HG03460 (cell line): ENCODE measurements around the gene ADGRV1.
"Not testable (repeated sequence)": the region's sequence is repeated elsewhere in the genome, so short reads cannot be mapped to it uniquely, and the experiment has no call there.

Experiments
- ATAC-seq: cut with Tn5 transposase; IDR thresholded peaks from one replicate; pipeline ENCODE4 v1.9.1; 2021; ENCODE audit not compliant: unreplicated experiment

Gene ADGRV1

DNA sequence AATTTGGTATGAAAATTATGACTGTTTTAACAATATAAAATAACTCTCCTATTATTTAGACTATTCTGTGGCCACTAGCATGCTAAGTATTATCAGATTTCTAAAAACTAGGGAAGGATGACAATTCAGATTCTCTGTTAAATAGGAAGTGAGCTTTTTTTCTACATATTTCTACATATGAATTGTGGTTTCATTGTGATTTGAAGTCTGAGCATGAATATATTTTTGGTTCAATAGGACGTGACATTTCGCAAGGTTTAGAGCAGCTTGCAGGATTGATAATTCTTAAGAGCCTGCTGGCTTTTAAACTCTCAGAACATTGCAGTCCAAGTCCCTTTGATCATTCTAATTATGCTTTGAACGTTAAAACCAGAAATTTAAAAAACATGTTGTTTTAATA, 82.9 kb downstream of the ADGRV1 start:
- no peak for ATAC-seq

DNA sequence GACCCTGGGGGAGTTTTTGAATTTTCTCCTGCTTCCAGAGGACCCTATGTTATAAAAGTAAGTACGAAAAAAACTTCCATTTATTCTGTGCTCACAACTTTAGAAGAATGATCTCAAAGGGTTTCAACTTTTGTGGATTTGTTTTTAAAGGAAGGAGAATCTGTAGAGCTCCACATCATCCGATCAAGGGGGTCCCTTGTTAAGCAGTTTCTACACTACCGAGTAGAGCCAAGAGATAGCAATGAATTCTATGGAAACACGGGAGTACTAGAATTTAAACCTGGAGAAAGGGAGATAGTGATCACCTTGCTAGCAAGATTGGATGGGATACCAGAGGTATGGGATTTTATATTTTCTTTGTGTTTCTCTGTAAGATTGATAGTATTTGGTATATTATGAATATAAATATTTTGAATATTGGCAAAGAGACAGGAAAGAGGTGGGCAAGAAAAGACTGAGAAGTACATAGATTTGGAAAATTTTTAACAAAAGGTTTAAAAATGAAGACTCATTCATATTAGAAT, 84.2 kb downstream of the ADGRV1 start:
- no peak for ATAC-seq

DNA sequence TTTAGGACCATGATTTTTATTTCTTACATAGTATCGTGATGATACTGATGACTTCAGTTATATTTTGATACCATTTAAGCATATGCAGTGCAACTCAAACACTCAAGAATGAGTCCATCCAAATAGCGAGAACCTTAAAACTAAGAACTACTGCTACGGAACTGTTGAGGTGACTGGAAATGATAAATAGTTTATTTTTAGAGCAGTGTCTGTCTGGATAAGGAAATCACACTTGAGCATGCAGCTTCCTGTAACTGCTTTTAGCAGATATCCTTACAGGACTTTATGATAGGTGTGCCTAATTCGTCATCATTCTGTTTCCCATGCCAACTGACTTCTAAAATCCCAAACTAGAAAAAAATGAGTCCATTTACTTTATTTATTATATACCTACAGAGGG, 85.5 kb downstream of the ADGRV1 start:
- ATAC-seq, result no peak

DNA sequence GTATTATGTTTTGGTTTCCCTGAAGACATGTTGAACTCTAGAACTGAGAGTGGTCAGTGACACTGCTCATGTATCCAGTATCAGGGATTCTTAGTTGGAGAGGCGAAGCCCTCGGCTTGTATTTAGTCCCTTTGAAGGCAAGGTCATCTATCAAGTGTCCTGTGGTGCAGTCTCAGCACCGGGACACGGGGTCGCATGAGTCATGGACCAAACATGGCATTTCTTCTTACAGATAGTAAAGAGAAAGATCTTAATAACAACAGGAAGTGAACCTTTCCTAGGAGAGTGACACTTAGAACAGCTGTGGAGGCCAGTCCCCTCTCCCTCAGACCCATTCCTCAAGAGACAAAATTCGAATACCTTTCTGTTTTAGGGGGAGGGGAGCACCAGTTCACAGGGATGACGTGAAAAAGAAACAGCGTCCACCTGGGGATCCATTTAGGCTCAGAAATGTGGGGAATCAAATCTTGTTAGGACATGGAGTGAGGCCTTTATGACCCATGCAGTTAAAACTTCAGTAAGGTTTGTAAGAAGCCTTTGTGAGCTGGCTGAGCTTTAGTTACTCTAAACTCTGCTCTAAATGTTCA, 86.5 kb downstream of the ADGRV1 start:
- ATAC-seq, result no peak

DNA sequence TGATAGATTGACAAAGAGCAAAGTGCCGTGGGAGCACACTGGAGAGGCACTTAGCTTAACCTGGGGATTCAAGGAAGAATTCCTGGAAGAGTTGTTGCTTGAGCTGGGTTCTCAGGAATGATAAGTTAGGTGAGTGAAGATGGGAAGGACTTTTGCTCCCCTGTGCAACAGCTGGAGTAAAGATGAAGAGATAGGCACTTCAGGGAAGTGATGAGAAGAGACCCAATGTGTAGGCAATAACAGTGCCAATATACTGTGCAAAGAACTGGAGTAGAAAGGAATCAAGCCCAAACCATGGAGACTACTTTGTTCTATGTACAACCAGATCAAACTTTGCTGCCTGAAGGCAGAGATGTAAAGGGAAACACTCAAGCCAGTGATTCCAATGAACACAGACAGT, 92.2 kb downstream of the ADGRV1 start:
- no peak for ATAC-seq

DNA sequence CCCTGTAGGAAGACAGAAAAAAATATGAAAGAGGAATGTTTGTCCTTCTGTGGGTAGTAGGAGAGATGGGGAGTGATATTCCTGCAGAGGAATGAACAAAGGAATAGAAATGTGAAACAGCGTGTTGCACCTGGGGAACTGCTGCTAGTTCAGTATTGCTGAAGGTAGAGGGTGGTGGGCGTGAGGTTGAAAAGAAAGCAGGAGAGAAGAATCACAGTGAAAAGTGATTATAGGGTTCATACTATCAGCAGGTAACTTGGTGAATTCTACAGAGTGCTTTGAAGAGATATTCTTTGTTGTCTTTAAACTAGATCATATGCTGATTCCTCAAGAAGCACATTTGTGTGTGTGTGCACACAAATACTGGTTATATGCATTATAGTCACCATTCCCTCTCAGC, 95.6 kb downstream of the ADGRV1 start:
- ATAC-seq, result no peak

DNA sequence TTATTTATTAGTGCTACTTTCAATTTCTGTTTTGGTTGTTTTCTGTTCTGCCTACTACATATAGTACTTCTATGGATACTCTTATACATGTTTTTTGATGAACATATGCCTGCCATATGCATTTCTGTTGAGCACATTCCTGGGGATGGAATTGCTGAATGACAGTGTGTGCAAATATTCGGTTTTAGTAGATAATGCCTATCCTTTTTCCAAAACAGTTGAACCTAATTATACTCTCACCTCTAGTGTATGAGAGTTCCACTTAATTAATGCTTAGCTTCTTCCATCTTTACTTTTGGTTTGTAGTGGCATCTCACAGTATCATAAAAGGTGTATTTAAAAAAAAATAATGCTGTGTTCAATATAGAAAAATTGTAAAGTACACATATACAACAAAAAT, 96.8 kb downstream of the ADGRV1 start:
- no peak for ATAC-seq

DNA sequence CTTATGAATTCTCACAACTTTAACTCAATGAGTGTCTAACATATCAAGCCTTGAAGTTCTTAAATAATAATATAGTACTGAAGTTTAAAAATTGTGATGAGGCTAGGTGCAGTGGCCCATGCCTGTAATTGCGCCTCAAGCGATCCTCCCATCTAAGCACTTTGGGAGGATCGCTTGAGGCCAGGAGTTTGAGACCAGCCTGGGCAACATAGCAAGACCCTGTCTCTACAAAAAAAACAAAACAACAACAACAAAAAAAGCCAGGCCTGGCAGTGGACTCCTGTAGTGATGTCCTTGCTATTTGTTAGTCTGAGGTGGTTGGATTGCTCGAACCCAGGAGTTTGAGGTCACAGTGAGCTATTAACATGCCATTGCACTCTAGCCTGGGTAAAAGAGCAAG, 98.4 kb downstream of the ADGRV1 start:
- no peak for ATAC-seq

DNA sequence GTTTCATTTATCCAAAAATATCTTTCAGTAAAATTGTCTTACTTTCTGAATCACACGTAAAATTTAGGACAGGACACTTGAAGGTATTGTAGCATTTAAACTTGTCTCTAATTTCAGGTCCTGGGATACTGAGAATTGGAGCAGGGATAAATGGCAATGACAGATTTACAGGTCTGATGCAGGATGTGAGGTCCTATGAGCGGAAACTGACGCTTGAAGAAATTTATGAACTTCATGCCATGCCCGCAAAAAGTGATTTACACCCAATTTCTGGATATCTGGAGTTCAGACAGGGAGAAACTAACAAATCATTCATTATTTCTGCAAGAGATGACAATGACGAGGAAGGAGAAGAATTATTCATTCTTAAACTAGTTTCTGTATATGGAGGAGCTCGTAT, 99.2 kb downstream of the ADGRV1 start:
- no peak for ATAC-seq

DNA sequence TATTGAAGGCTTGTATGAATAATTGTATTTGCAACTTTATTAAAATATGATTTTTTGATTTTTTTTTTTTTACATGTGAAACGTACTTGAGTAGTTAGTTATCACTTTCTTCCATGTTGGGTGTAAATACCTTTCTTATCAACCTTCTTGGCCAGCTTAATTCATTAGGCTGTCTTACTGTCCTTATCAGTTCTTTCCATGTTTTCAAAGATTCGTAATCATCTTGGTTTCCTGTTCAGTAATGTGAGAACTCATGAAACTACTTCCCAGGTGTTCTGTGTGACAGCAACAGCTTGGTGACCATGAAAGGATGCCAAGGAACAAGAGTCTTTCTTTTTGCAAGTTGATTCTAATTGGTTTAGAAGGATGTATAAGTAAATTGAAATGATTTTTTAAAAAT, 100.0 kb downstream of the ADGRV1 start:
- no peak for ATAC-seq

DNA sequence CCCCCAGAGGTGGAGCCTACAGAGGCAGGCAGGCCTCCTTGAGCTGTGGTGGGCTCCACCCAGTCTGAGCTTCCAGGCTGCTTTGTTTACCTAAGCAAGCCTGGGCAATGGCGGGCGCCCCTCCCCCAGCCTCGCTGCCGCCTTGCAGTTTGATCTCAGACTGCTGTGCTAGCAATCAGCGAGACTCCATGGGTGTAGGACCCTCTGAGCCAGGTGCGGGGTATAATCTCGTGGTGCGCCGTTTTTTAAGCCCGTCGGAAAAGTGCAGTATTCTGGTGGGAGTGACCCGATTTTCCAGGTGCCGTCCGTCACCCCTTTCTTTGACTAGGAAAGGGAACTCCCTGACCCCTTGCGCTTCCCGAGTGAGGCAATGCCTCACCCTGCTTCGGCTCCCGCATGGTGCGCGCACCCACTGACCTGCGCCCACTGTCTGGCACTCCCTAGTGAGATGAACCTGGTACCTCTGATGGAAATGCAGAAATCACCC, 109.5 kb downstream of the ADGRV1 start:
- not testable (repeated sequence) for ATAC-seq

DNA sequence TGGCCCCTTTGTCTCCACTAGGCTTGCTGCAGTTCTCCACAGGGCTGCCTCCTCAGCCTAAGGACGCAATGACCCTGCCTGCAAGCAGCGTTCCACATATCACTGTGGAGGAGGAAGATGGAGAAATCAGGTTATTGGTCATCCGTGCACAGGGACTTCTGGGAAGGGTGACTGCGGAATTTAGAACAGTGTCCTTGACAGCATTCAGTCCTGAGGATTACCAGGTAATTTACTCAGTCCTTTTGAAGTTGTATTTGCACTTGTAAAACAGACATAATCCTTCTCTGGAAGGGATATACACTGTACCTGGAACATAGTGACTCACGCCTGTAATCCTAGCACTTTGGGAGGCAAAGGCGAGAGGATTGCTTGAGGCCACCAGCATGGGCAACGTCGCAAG, 116.6 kb downstream of the ADGRV1 start:
- ATAC-seq, result no peak

DNA sequence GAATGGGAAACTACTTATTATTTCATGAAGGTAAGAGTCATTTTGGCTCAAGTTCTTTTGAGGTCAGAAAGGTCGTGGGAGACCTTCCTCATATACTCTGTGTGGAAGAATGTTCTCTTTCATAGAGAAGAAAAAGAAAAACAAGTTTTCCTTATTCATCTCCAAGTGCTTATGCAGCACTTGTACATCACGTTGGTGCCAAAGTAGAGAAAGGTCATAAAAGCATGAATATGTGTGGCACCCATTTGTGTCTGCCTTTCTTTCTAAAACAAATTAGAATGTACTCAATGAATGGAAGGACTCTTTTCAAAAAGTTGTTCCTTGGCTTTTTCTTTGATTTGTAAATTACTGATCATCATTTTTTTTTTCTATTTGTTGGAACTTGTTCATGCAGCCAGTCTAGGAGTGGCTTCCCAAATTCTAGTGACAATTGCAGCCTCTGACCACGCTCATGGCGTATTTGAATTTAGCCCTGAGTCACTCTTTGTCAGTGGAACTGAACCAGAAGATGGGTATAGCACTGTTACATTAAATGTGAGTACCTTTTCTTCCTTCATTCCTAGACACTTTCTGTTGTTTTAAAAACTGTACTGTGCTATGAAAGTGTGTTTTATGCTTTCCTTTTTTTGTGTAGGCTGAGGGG, 122.4 kb downstream of the ADGRV1 start:
- ATAC-seq, result no peak

DNA sequence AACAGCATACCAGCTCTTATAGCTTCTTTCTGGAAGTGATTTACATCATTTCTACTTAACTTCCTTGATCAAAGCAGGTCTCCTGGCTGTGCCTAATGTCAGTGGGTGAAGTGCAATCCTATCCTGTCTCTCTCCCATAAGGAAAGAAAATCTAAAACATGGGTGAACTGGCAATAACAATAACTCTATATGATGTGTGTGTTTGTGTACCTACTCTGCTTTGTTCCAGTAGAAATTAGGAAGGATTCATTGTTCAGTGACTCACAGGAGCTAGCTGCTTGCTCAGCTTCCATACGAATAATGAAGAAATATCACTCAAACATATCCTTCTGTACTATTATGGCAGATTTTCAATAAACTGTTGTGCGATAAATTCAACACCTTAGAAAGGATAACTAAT, 123.7 kb downstream of the ADGRV1 start:
- ATAC-seq, result no peak

DNA sequence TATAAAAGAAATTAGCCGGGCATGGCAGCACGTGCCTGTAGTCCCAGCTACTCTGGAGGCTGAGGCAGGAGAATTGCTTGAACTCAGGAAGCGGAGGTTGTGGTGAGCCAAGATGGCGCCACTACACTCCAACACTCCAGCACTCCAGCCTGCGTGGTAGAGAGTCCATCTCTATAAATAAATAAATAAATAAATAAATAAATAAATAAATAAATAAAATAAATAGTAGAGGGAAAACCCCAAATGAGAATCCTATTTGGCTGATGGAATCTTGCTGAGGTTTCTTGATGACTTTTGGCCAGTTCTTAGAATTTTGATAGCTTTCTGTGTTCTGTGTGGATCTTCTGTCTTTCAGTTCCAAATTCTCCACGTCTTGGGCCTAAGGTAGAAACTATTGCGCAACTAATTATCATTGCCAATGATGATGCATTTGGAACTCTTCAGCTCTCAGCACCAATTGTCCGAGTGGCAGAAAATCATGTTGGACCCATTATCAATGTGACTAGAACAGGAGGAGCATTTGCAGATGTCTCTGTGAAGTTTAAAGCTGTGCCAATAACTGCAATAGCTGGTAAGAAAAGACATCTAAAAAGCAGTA, 126.9 kb downstream of the ADGRV1 start:
- ATAC-seq, result no peak

DNA sequence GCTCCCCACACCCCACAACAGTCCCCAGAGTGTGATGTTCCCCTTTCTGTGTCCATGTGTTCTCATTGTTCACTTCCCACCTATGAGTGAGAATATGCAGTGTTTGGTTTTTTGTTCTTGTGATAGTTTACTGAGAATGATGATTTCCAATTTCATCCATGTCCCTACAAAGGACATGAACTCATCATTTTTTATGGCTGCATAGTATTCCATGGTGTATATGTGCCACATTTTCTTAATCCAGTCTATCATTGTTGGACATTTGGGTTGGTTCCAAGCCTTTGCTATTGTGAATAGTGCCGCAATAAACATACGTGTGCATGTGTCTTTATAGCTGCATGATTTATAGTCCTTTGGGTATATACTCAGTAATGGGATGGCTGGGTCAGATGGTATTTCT, 127.8 kb downstream of the ADGRV1 start:
- not testable (repeated sequence) for ATAC-seq

DNA sequence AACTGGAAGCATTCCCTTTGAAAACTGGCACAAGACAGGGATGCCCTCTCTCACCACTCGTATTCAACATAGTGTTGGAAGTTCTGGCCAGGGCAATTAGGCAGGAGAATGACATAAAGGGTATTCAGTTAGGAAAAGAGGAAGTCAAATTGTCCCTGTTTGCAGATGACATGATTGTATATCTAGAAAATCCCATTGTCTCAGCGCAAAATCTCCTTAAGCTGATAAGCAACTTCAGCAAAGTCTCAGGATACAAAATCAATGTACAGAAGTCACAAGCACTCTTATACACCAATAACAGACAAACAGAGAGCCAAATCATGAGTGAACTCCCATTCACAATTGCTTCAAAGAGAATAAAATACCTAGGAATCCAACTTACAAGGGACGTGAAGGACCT, 128.9 kb downstream of the ADGRV1 start:
- ATAC-seq, result not testable (repeated sequence)

DNA sequence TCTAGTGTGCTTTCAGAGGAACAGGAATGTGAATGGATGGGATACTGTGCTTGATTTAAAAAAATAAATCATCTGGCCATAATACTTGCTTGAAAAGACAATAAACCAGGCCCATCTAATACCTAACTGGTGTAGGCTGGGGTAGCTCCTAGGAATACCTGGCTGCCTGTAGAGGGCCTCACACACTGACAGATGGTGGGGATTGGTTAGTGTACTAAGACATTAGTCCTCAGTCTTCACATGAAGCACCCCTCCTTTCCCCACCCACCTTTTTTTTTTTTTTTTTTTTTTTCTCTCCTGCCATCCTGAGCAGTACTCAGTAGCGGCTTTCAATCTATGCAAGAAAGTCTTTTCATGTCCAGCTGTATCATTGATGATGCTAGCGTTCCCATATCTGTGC, 130.5 kb downstream of the ADGRV1 start:
- no peak for ATAC-seq

DNA sequence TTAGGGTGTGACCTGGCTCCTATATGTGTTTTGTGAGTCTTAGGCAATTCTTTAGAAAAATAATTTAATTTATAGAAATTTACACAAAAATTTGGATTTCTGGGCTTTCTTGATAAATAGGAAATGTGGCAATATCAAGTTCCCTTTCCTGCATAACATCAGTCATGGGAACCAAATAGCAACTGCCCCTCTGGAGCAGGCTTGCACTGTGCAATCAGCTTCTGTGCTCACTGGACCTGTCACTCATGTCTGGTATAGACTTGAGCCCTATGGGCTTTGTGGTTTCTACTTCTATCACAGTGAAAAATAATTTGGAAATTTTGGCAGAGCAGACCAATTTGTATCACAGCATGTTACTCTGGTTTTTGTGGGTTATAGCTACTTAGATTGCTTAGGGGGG, 131.7 kb downstream of the ADGRV1 start:
- no peak for ATAC-seq

DNA sequence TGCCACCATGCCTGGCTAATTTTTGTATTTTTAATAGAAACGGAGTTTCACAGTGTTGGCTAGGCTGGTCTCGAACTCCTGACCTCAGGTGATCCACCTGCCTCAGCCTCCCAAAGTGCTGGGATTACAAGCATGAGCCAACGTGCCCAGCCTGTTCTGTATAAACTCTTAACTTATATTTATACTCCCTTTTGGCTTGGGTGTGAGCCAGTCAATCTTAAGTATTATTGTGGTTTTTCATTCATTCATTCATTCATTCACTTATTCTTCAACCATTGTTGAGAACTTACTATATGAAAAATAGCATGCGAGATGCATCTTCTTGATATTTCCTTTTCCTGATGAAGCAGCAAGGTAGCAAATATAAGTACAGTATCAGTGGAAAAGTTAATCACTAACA, 132.9 kb downstream of the ADGRV1 start:
- ATAC-seq, result no peak

DNA sequence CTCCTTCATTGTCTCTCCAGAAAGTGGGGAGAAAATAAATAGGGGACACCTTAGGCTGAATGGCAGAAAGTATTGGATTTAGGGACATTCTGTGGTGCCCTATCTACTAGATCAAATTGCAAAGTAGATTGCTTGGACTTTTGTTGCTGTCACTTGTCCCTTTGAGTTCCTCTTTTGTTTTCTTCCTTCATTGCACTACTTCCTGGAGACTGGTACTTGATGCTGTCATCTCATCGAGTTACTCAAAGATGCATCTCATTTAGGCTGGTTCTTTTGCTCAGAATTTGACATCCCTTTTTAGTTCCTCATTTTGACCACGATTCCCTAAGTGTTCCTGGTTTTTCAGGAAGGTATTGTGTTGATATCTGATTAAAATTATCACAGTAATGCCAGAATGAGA, 137.6 kb downstream of the ADGRV1 start:
- ATAC-seq, result no peak

DNA sequence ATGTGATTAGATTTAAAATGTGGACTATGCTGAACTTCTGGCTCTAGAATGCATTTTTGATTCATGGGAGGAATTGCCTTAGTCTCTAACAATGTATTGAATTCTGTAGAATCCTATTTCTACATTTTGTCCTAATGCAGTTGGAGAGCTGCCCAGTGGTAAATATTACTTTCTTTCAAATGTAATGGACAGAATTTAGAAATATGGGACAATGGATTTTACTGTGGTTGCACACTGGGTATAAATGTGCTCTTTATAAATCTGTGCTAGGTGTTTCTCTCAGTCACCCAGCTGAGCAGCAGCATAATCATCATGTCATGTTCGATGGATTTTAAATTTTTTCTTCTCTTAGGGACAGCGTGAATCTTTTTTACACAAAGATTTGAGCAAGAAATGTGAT, 141.7 kb downstream of the ADGRV1 start:
- no peak for ATAC-seq
